ENCODE measurements around the gene RIBC2. TPM values are rescaled to one million over a fixed set of nuclear protein-coding genes. Genes with fewer than 3 reads are reported as not detected.

Gene RIBC2
- total and polyA plus RNA-seq, 8 donors = 4.3 to 12.1 (median 8.9) TPM

DNA sequence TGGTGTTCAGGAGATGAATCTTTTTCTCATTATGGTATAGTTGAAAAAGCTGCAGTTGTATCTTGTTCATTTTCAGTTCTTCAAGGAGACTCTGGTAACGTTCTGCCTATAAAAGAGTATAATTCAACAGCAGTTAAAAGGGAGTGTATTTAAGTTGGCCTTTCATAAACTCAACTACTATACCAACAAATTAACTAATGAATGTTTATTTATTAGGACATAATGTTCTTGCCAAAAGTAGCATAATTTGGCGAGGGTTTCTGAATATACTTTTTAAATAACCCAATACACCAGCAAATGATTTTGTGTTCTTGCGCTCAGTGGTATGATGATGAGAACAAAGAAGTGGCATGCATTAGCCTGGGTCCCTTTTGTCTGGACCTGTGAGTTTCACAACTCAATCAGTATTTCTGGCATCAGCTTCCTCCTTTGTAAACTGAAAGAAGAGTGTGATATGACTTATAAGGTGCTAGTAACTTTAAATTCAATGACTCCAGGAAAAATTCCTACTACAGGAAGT is 11.0 kb upstream of the RIBC2 start:
- ATAC-seq = no peak

DNA sequence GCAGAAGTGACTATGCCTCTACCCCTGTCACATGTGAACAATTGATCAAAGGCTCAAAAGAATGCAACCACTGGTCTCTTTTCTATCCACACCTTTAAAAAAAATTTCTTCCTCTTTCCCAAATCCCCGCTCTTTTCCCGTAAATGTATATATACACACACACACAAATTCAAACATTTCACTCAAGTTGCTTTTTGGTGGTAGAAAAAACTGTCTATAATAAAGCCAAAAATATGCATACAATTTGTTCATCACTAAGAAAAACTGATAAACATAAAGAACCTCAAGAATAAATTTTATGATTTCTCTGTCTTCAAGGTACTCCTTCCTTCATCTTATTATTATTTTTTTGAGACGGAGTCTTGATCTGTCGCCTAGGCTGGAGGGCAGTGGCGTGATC is 5.7 kb upstream of the RIBC2 start:
- Histone ChIP-seq H3K4me3 (no peak overlapping the region), H3K27me3 (peaks cover 0 to 2% of the 10 kb centered on the region in 2 donors), H3K4me1 (peaks cover 0 to 1% of the 10 kb centered on the region in 2 donors), H3K36me3 (no peaks in the 10 kb centered on the region), H3K9me3 (no peaks in the 10 kb centered on the region), H3K27ac (no peak overlapping the region)
- intact Hi-C loops (cut with DNase I) = no loop called here
- TF ChIP-seq, protein P1, sequence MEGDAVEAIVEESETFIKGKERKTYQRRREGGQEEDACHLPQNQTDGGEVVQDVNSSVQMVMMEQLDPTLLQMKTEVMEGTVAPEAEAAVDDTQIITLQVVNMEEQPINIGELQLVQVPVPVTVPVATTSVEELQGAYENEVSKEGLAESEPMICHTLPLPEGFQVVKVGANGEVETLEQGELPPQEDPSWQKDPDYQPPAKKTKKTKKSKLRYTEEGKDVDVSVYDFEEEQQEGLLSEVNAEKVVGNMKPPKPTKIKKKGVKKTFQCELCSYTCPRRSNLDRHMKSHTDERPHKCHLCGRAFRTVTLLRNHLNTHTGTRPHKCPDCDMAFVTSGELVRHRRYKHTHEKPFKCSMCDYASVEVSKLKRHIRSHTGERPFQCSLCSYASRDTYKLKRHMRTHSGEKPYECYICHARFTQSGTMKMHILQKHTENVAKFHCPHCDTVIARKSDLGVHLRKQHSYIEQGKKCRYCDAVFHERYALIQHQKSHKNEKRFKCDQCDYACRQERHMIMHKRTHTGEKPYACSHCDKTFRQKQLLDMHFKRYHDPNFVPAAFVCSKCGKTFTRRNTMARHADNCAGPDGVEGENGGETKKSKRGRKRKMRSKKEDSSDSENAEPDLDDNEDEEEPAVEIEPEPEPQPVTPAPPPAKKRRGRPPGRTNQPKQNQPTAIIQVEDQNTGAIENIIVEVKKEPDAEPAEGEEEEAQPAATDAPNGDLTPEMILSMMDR (IDR thresholded peaks at IDR 0.05) = no peak
- no peak for DNase-seq
- no peak for ATAC-seq

More for the DNA sequence above, 11.0 kb upstream of the RIBC2 start:
- intact Hi-C loops (cut with DNase I) = no loop called here
- H3K4me3 ChIP-seq = no peak overlapping the region
- no peaks in the 10 kb centered on the region for H3K36me3 ChIP-seq
- TF ChIP-seq, protein P1 (IDR thresholded peaks at IDR 0.05) = no peak
- no peaks in the 10 kb centered on the region for H3K4me1 ChIP-seq
- H3K27me3 ChIP-seq = no peaks in the 10 kb centered on the region
- no peak overlapping the region for H3K27ac ChIP-seq
- peak in 1 of 4 donors; percentile 31 for DNase-seq
- H3K9me3 ChIP-seq = no peaks in the 10 kb centered on the region

DNA sequence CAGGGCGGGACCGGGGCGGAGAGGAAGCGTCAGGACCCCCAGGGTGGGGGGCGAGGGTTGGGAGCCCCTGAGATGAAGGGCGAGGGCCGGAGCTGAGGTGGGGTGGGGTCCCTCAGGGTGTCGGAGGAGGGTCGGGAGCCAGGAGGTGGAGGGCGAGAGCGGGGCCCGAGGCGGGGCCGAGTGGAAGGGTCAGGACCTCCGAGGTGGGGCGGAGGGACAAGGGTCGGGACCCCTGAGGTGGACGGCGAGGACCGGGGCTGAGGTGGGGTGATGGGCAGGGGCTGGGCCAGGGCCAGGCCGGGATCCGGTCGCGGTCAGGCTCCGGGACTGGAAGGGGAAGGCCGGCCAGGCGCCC is 503 bp upstream of the RIBC2 start:
- Histone ChIP-seq H3K36me3 (no peaks in the 10 kb centered on the region), H3K4me1 (peaks cover 8% of the 10 kb centered on the region in 2 donors), H3K4me3 (peak overlapping the region; percentile 30 to 49), H3K9me3 (no peaks in the 10 kb centered on the region), H3K27me3 (peaks cover 0 to 13% of the 10 kb centered on the region in 2 donors), H3K27ac (no peak overlapping the region)
- intact Hi-C loops (cut with DNase I) = no loop called here
- DNase-seq = peak in 1 of 4 donors; percentile 83
- no peak for ATAC-seq
- TF ChIP-seq, protein P1 (IDR thresholded peaks at IDR 0.05) = no peak

DNA sequence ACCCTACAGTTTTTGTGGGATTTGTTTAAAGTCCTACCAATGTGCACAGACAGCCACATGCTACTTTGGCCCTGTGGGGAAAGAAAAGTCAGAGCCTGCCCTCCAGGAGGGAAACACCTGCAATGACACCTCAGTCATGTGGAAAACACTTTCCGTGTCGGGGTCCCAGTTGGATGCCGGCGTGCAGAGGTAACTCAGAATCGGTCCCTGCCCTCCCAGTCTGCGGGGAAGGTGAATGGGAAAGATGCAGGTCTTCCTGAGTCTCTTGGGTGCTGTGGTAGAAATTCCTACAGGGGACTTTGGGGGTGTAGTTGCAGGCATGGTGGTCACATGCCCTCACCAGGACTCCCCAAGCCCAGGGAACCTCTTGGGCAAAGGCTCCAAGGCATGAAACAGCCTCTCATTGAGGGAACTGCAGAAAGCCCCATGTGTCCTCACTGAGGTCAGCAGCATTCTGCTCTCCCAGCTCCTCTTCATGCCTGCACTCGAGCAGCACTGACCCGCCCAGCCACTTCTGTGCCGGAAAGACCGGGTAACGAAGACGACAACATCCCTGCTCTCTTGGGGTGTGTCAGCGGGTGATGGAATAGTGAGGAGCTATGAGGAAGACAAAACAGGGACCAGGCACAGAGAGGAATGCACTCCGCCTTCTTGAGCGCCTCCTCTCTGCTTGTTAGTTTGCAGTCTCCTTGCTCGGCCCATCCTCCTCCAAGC is 4.7 kb downstream of the RIBC2 start:
- intact Hi-C loops (cut with DNase I) = no loop called here

DNA sequence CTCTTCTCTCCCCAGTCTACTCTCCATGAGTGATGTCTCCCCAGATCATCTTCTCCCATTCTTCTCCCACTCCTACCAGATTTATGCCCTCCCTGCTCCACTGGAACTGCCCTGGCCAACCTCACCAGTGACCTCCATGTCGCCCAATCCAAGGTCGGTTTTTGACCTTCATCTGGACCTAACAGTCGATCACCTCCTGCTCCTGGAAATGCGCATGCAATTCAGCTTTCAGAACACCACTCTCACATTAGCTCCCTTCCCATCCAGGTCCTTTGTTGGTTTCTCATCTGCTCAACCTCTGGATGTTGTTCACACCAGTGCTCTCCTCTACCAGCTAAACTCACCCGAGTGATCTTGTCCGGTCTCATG is 5.3 kb downstream of the RIBC2 start:
- DNase-seq (no peak), ATAC-seq (no peak)
- H3K27ac ChIP-seq = no peak overlapping the region
- intact Hi-C loops (cut with DNase I) = no loop called here
- H3K9me3 ChIP-seq = no peaks in the 10 kb centered on the region
- H3K36me3 ChIP-seq = no peaks in the 10 kb centered on the region
- peaks cover 0 to 3% of the 10 kb centered on the region in 2 donors for H3K4me1 ChIP-seq
- peaks cover 0 to 1% of the 10 kb centered on the region in 2 donors for H3K27me3 ChIP-seq
- no peak overlapping the region for H3K4me3 ChIP-seq
- TF ChIP-seq, protein P1 (IDR thresholded peaks at IDR 0.05) = no peak

More for the DNA sequence above, 4.7 kb downstream of the RIBC2 start:
- peaks cover 0 to 6% of the 10 kb centered on the region in 2 donors for H3K27me3 ChIP-seq
- H3K4me1 ChIP-seq = peaks cover 3 to 5% of the 10 kb centered on the region in 2 donors
- no peak overlapping the region for H3K27ac ChIP-seq
- DNase-seq (peak in 1 of 4 donors; percentile 42), ATAC-seq (no peak)
- TF ChIP-seq, protein P1 (IDR thresholded peaks at IDR 0.05) = no peak
- H3K9me3 ChIP-seq = no peaks in the 10 kb centered on the region
- no peaks in the 10 kb centered on the region for H3K36me3 ChIP-seq
- H3K4me3 ChIP-seq = no peak overlapping the region
